GM18907 (cell line): ENCODE measurements around the gene GRM3.

ENCODE experiments used
- ATAC-seq: cut with Tn5 transposase; IDR thresholded peaks from one replicate; pipeline ENCODE4 v1.9.1; 2021; ENCODE audit warnings: mild to moderate bottlenecking, moderate library complexity; ENCODE audit not compliant: unreplicated experiment

Gene GRM3

GRCh38 chr7:86692755-86693154, 49.0 kb downstream of the GRM3 start:
- ATAC-seq = no peak

GRCh38 chr7:86706406-86706805, 62.7 kb downstream of the GRM3 start:
- ATAC-seq = no peak

DNA sequence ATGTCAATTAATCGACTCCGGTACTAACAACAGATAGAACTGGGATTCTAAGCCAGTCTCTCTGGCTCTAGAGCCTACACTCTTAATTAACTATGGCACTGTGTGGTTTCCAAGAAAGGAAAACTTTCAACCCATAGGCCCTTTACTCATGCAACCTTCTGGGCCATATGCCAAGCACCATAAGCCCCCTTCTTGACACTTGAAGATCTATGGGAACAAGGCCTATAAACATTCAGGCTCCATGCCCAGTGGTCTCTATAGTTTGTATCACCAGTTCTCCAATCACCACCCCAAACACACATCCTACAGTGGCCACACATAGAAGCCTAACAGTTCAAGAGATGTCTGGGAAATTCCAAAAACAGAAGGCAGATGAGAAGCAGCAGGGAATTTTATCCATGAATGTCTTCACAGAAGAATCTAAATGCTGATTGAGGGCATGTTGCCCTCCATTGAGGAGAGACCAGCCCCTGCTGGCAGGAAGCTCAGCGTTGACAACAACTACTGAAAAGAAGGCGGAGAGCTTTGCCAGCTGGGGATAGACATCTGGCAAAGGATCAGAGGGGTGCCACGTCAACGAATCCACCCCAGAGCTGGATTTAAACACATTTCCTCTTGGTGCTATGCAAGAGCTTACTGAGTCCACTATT, 64.4 kb downstream of the GRM3 start:
- no peak for ATAC-seq

GRCh38 chr7:86720306-86720705, 76.6 kb downstream of the GRM3 start:
- ATAC-seq = no peak

- no peak for ATAC-seq
Measured at GRCh38 chr7:86733783-86734182, 90.1 kb downstream of the GRM3 start.

- no peak for ATAC-seq
Measured at GRCh38 chr7:86745013-86745745, 101.5 kb downstream of the GRM3 start.

- no peak for ATAC-seq
Measured at GRCh38 chr7:86747698-86748097, 104.0 kb downstream of the GRM3 start.

- no peak for ATAC-seq
Measured at GRCh38 chr7:86748201-86748600, 104.5 kb downstream of the GRM3 start.

DNA sequence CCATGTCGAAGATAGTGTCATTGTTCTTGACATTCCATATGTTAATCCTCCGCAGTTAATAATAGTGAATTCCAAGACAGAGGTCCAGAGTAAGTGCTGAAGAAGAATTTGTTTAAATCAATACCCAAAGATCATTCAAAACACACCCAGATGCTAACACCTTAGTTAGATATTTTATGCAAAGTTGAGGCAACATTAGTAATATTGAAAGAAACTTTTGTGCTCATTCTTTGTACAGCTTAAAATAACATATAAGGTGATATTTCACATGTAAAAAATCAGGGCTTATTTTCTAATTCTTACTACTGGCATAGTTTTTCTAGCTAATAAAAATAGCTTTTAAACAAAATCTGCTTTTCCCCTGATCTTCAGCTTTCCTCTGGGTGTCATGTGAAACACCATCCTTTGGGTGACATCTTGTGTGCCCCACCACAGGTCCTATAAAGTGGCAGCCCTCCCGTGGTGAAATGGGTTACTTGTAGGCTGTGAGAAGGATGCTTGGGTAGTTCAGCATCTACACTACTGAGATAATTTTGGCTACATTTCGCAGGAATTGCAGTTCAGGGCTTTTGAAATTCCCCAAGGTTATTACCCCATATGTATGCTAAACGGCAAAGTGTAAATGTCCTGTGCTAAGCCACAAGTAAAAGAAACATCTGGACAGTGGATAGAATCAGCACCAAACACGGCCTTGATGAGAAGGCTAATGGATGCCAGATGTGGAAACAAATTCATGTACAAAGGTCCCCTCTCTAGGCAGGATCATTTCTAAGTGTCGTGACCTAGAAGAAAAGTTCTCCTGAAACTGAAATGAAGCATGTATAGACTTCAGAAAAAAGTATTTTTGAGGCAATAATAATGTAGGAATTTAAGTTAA, 105.4 kb downstream of the GRM3 start:
- peak; percentile 47 for ATAC-seq

DNA sequence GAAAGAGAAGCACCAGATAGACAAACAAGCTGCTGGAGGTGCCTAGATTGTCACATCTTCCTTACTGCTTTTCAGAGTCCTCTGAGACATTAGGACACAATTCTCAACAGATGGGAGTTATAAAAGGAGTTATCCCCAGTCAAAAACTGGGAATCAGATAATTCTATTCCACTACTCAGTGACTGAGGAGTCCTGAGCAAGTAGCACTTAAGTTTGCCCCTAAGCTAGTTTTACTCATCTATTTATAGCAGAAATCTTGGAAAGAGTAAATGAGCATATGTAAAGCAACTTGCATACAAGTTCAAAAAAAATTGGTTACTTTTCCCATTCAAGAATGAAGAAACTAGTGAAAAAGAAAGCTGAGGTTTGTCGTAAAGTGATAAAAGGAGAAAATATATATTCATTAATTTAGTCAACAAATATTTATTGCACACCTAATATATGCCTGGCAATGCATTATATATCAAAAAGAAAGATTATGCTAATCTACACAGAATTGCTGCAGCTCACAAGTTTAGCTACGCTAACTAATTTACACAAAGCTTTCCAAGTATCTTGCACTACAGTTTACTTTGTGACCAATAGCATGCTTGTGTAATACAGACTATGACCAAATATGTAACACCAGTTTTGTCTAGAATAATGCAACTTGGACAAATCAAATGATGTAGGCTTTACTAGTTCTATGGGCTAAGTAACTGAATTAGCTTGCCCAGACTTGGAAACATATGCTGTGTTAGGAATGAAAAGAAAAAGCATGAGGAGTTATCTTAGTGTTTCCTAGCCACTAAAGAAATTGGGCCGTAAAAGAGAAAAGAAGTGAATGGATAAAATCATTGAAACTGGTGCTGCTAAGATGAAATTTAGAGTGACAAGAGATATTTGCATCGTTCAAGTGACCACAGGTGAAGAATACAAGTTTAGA, 106.3 kb downstream of the GRM3 start:
- ATAC-seq = no peak

- ATAC-seq = no peak
Measured at GRCh38 chr7:86760236-86760635, 116.5 kb downstream of the GRM3 start.

- ATAC-seq = no peak
Measured at GRCh38 chr7:86762129-86762528, 118.4 kb downstream of the GRM3 start.

GRCh38 chr7:86765931-86766330, 122.2 kb downstream of the GRM3 start:
- no peak for ATAC-seq

GRCh38 chr7:86768394-86768793, 124.7 kb downstream of the GRM3 start:
- ATAC-seq = no peak

- peak; percentile 62 for ATAC-seq
Measured at GRCh38 chr7:86768967-86769760, 125.5 kb downstream of the GRM3 start.

DNA sequence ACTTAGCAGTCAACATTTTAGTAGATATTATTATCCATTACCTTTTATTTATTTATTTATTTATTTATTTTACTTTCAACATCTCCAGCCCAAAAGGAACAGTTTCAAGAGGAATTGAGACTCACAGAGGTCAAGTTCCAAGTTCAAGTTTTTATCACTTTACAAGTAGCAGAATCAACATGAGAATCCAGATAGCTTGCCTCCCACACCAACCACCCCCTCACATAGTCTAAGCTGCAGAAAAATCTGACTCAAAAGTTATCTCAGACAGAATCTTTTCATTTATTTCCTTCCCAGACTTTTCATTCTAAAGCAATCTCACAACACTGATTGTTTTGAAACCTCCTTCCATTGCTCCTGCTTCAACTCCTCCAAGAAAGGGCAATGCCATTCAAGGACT, 129.6 kb downstream of the GRM3 start:
- no peak for ATAC-seq

DNA sequence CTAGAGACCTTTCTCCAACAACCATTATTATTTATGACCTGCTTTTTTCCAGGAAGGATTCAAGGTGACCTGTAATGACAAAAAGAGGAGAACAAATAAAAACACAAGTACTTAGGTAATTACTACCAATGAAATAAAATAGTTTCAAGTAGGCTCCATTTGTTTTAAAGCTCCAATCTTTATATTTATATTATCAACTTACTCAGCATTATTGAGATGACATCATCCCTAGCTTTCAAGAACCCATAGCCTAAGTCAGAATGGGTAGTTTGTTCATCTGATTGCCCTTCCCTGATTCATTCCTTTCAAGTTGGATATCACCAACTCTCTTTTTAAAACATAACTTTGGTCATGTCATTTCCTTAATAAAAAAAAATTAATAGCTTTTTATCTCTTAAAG, 131.5 kb downstream of the GRM3 start:
- ATAC-seq = no peak

GRCh38 chr7:86776136-86776535, 132.4 kb downstream of the GRM3 start:
- no peak for ATAC-seq

GRCh38 chr7:86778271-86778670, 134.6 kb downstream of the GRM3 start:
- ATAC-seq = no peak

DNA sequence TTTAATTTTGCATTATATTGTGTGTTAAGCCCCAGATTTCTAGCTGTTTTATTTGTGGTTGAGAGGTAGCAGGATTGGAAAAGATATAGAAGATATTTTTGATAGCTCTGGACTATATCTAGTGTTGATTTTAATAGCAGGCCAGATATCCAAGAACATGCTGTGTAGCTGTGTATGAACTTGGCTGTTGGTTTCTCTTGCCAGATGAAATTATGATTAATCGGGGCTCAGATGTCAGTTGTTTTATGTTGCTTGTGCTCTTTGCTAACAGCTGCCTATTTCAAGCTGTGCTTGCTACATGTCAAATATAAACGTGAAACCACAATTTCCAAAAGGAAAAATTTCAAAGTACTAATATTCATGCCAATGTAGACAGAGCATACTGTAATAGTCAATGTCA, 141.1 kb downstream of the GRM3 start:
- no peak for ATAC-seq
